ENCODE results near the gene KSR1.

DNA sequence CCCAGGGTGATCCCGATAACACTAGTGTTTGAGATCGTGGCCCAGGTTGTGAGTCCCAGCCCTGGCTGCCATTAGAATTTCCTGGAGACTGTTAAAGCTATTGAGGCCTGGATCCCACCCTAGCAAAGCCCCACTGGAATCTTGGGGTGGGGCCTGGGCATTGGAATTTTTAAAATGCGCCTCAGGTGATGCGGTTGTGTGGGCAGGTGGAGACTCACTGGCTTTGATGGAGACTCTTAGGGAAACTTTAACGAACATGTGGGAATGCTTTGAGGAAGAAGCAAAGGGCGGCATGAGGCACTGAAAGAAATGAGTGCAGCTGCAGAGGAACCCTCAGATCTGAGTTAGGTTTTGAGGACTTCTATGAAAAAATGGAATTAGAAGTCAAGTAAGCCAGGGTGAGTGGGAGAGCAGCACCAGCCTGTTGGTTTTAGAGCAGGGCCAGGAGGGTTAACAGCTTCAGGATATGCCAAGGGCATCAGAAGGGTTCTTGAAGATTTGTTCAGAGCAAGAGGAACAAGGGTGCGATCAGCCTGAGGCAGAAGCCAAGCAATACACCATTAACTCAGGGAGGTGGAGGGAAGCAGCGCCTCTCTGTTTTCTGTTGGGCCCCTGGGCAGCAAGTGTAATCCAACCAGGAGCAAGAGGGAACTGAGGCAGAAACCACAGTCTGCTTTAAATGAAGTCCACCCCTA, 42.5 kb downstream of the KSR1 start:
- TF ChIP-seq, protein P1, sequence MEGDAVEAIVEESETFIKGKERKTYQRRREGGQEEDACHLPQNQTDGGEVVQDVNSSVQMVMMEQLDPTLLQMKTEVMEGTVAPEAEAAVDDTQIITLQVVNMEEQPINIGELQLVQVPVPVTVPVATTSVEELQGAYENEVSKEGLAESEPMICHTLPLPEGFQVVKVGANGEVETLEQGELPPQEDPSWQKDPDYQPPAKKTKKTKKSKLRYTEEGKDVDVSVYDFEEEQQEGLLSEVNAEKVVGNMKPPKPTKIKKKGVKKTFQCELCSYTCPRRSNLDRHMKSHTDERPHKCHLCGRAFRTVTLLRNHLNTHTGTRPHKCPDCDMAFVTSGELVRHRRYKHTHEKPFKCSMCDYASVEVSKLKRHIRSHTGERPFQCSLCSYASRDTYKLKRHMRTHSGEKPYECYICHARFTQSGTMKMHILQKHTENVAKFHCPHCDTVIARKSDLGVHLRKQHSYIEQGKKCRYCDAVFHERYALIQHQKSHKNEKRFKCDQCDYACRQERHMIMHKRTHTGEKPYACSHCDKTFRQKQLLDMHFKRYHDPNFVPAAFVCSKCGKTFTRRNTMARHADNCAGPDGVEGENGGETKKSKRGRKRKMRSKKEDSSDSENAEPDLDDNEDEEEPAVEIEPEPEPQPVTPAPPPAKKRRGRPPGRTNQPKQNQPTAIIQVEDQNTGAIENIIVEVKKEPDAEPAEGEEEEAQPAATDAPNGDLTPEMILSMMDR (IDR thresholded peaks at IDR 0.05): no peak
- TF ChIP-seq POLR2A (IDR thresholded peaks at IDR 0.05): no peak
